HepG2 (cell line): ENCODE data around the gene ARIH2. TPM values are rescaled to one million over a fixed set of nuclear protein-coding genes. Genes with fewer than 3 reads are reported as not detected.
A peak's percentile ranks its signal among the peaks of the same experiment; 100 is the strongest.

ENCODE experiments used
- ATAC-seq: fragments of 200-7000 bp; cut with Tn5 transposase; 3 replicates; pipeline ENCODE4 v1.9.1; 2020; ENCODE audit warnings: mild to moderate bottlenecking, moderate library complexity
- Bru-seq: library from RNA; stranded (reverse); fragments of 400-500 nt; gene quantifications from one replicate; lab custom pipeline; 2021; lab: Mats Ljungman, UMichigan
- BruChase-seq, 2 experiments: library from RNA; stranded (reverse); fragments of 400-500 nt; gene quantifications; one replicate each; lab custom pipeline; 2021; lab: Mats Ljungman, UMichigan
- BruUV-seq: library from RNA; stranded (reverse); fragments of 400-500 nt; replicated peaks from 2 replicates; lab custom pipeline; 2021; lab: Mats Ljungman, UMichigan
- CTCF ChIA-PET: fragments of 300-600 bp; formaldehyde crosslinking; extraction: SDS; loops from one replicate; lab custom pipeline; 2021; ENCODE audit warnings: low total read pairs, inconsistent platforms, low intra/inter-chr PET ratio; lab: Yijun Ruan, JAX
- POLR2A ChIA-PET: fragments of 350-600 bp; sonication (Branson Sonifier 250); formaldehyde crosslinking; loops from one replicate; lab custom pipeline; 2020; ENCODE audit warnings: antibody characterized with exemption, inconsistent platforms; lab: Yijun Ruan, JAX
- DNase-seq: peaks from one replicate; pipeline ENCODE4 v3.0.0-alpha.2; 2015; ENCODE audit warnings: low spot score
- FAIRE-seq: peaks from 3 replicates; lab custom pipeline; 2011; peaks lifted over from hg19 to GRCh38; lab: Jason Lieb, UNC
- H2AFZ ChIP-seq: one replicate; pipeline ENCODE4 v1.6.1; 2011; ENCODE audit warnings: low read length, inconsistent platforms
- H3K27ac ChIP-seq: fragments of 300-600 bp; 3 replicates; pipeline ENCODE4 v1.8.0; 2011; ENCODE audit warnings: mixed run types, mild to moderate bottlenecking, mixed read lengths, low read length, inconsistent platforms; ENCODE audit not compliant: insufficient read depth; ENCODE audit errors: extremely low read length
- H3K27me3 ChIP-seq, 2 experiments: fragments of 200-600 bp in 1 of 2; 2 replicates in 1 of 2; 3 replicates in 1 of 2; pipeline versions ENCODE4 v1.6.0 to v1.8.0; 2011; ENCODE audit warnings: low read length in 2 of 2, mild to moderate bottlenecking in 2 of 2, moderate library complexity in 2 of 2, inconsistent platforms in 1 of 2; ENCODE audit not compliant: insufficient read depth in 2 of 2, control insufficient read depth in 1 of 2
- H3K36me3 ChIP-seq, 2 experiments: fragments of 200-600 bp in 1 of 2; replicated peaks in 1 of 2; 2 replicates in 1 of 2; 3 replicates in 1 of 2; pipeline versions ENCODE4 v1.5.1 to v1.8.0; 2011; ENCODE audit warnings: low read length in 2 of 2, inconsistent platforms in 1 of 2; ENCODE audit not compliant: insufficient read depth in 2 of 2, control insufficient read depth in 1 of 2
- H3K4me1 ChIP-seq: 2 replicates; pipeline ENCODE4 v1.5.1; 2012; ENCODE audit warnings: low read length, inconsistent platforms; ENCODE audit not compliant: insufficient read depth
- H3K4me2 ChIP-seq: 2 replicates; pipeline ENCODE4 v1.6.0; 2011; ENCODE audit warnings: low read depth, low read length, inconsistent platforms
- H3K4me3 ChIP-seq, 3 experiments: fragments of 200-600 bp in 1 of 3; sonication (generic), shearing (Covaris generic) in 1 of 3; replicated peaks in 1 of 3; 2 replicates each; pipeline ENCODE4 v1.5.1; 2011 to 2016; ENCODE audit warnings: low read length in 3 of 3, inconsistent platforms in 2 of 3, low read depth in 2 of 3, mild to moderate bottlenecking in 2 of 3, control low read depth in 1 of 3, mixed read lengths in 1 of 3; ENCODE audit not compliant: insufficient read depth in 1 of 3
- H3K79me2 ChIP-seq: one replicate; pipeline ENCODE4 v1.6.1; 2011; ENCODE audit warnings: low read length, inconsistent platforms; ENCODE audit not compliant: insufficient read depth
- H3K9ac ChIP-seq: 2 replicates; pipeline ENCODE4 v1.6.0; 2011; ENCODE audit warnings: mild to moderate bottlenecking, low read depth, low read length, inconsistent platforms; ENCODE audit not compliant: insufficient read depth
- H3K9me3 ChIP-seq: 2 replicates; pipeline ENCODE4 v1.5.1; 2012; ENCODE audit warnings: mild to moderate bottlenecking, low read length
- H4K20me1 ChIP-seq: 2 replicates; pipeline ENCODE4 v1.6.0; 2011; ENCODE audit warnings: inconsistent platforms, mild to moderate bottlenecking, low read length, moderate library complexity; ENCODE audit not compliant: insufficient read depth
- ARID2 ChIP-seq: sonication (generic); formaldehyde crosslinking; IDR thresholded peaks from 2 replicates; pipeline ENCODE4 v1.8.1; 2022; ENCODE audit warnings: mild to moderate bottlenecking, missing genetic modification reagents, borderline replicate concordance
- ATF4 ChIP-seq, 2 experiments: fragments of 450-650 bp in 1 of 2; sonication (generic) in 1 of 2; formaldehyde crosslinking; IDR thresholded peaks; 2 replicates each; pipeline versions ENCODE4 v1.5.0 to v1.8.0; 2020 to 2022; ENCODE audit warnings: mild to moderate bottlenecking in 1 of 2, missing genetic modification reagents in 1 of 2
- DNMT3B ChIP-seq: conservative IDR thresholded peaks from 2 replicates; pipeline ENCODE4 v1.6.1; 2016; ENCODE audit warnings: missing biosample characterization, control low read depth
- GATA4 ChIP-seq: sonication (generic); IDR thresholded peaks from 2 replicates; pipeline ENCODE4 v1.6.1; 2016; ENCODE audit warnings: antibody characterized with exemption, low read depth, borderline replicate concordance
- KDM5A ChIP-seq: fragments of 200-600 bp; sonication (generic); IDR thresholded peaks from 2 replicates; pipeline ENCODE4 v1.7.0; 2018; ENCODE audit warnings: antibody characterized with exemption, mild to moderate bottlenecking, low read length, borderline replicate concordance
- NAIF1 ChIP-seq: sonication (generic); formaldehyde crosslinking; IDR thresholded peaks from 2 replicates; pipeline ENCODE4 v1.5.0; 2020; ENCODE audit warnings: mild to moderate bottlenecking, missing genetic modification reagents, borderline replicate concordance
- RBM39 ChIP-seq: fragments of 200-400 bp; formaldehyde crosslinking; IDR thresholded peaks from one replicate; pipeline ENCODE4 v1.6.1; 2018; ENCODE audit warnings: antibody characterized with exemption, mild to moderate bottlenecking, low read depth, low read length; ENCODE audit not compliant: poor library complexity, severe bottlenecking
- TAF1 ChIP-seq: sonication (generic); formaldehyde crosslinking; IDR thresholded peaks from 2 replicates; pipeline ENCODE4 v1.4.0; 2020; ENCODE audit warnings: missing genetic modification reagents
- ZSCAN9 ChIP-seq: IDR thresholded peaks from 2 replicates; pipeline ENCODE4 v1.6.1; 2016; ENCODE audit warnings: borderline replicate concordance
- WGBS: methylation state at CpG from one replicate; pipeline ENCODE4 v1.1.6; 2017; ENCODE audit warnings: low lambda C conversion rate; 5-methylcytosine and 5-hydroxymethylcytosine counted together
- in situ Hi-C: cut with HindIII; loops from 2 replicates; pipeline ENCODE4 v1.10.0; 2017; ENCODE audit warnings: low pct_unique_long_range_greater_than_20kb; ENCODE audit not compliant: extremely low pct_ligation_motif_present
- intact Hi-C: fragments of 100-400 bp; cut with micrococcal nuclease; formaldehyde crosslinking; loops from one replicate; pipeline ENCODE4 v1.10.0; 2022; ENCODE audit not compliant: unreplicated experiment
- long read RNA-seq, 2 experiments: library from RNA in 1 of 2; library from polyadenylated mRNA in 1 of 2; stranded (forward) in 1 of 2; unstranded in 1 of 2; transcript quantifications; one replicate each; pipeline ENCODE4 v2.0.0, GENCODE V29; 2019 to 2022
- polyA minus RNA-seq, 3 experiments: library from RNA; depleted of rRNA, polyadenylated mRNA; stranded (reverse); fragments of >200 nt; gene quantifications; 2 replicates each; pipeline ENCODE4 v1.2.3, GENCODE V29; 2011; ENCODE audit warnings: low replicate concordance in 1 of 3
- polyA plus RNA-seq, 8 experiments: library from polyadenylated mRNA; depleted of rRNA in 3 of 8; stranded (reverse) in 7 of 8; unstranded in 1 of 8; fragments of >200 nt; fragmentation: Illumina TruSeq in 4 of 8; extraction: Trizol in 4 of 8; gene quantifications; 2 replicates each; pipeline versions ENCODE4 v1.2.1 to v1.2.3, GENCODE V29; 2011 to 2016; ENCODE audit warnings: low read depth in 4 of 8, missing spikeins in 1 of 8, mixed read lengths in 1 of 8; ENCODE audit not compliant: insufficient read depth in 1 of 8
- total RNA-seq, 5 experiments: library from RNA; depleted of rRNA; stranded (reverse); fragments of >200 nt; fragmentation: Illumina TruSeq; extraction: Trizol; gene quantifications; 2 replicates each; pipeline ENCODE4 v1.2.3, GENCODE V29; 2016; ENCODE audit warnings: low read depth in 1 of 5
- TF ChIP-seq, protein P1 (sequence below): sonication (generic); formaldehyde crosslinking; IDR thresholded peaks from 2 replicates; pipeline ENCODE4 v1.9.0; 2022; ENCODE audit warnings: missing genetic modification reagents, mild to moderate bottlenecking, borderline replicate concordance
- TF ChIP-seq, protein P2 (sequence below): sonication (generic); formaldehyde crosslinking; IDR thresholded peaks from 2 replicates; pipeline ENCODE4 v1.8.0; 2022; ENCODE audit warnings: missing genetic modification reagents, mild to moderate bottlenecking, inconsistent platforms, borderline replicate concordance

The ARIH2 gene
- total RNA-seq (2016; rRNA removed; fragmentation: Illumina TruSeq; extraction: Trizol): 83.3 and 86.9 TPM in 2 replicates
- total RNA-seq (2016; cell fraction: cytosol; rRNA removed; fragmentation: Illumina TruSeq; extraction: Trizol; ENCODE audit: low read depth): 64.2 and 67.9 TPM in 2 replicates
- total RNA-seq (2016; cell fraction: insoluble cytoplasmic fraction; rRNA removed; fragmentation: Illumina TruSeq; extraction: Trizol): 79.6 and 84.8 TPM in 2 replicates
- total RNA-seq (2016; cell fraction: membrane; rRNA removed; fragmentation: Illumina TruSeq; extraction: Trizol): 118 and 127 TPM in 2 replicates
- total RNA-seq (2016; cell fraction: nucleus; rRNA removed; fragmentation: Illumina TruSeq; extraction: Trizol): 60.3 and 60.4 TPM in 2 replicates
- 64.8 and 74.4 TPM in 2 replicates for polyA plus RNA-seq (2011; rRNA removed)
- polyA plus RNA-seq (2011; cell fraction: cytosol; rRNA removed): 57.1 and 64.0 TPM in 2 replicates
- polyA plus RNA-seq (2011; cell fraction: nucleus; rRNA removed): 87.9 and 103 TPM in 2 replicates
- 42.6 and 46.2 TPM in 2 replicates for polyA plus RNA-seq (2012)
- 53.1 and 65.3 TPM in 2 replicates for polyA plus RNA-seq (2016; cell fraction: cytosol; fragmentation: Illumina TruSeq; extraction: Trizol; ENCODE audit: low read depth)
- polyA plus RNA-seq (2016; cell fraction: insoluble cytoplasmic fraction; fragmentation: Illumina TruSeq; extraction: Trizol; ENCODE audit: low read depth): 73.2 and 82.8 TPM in 2 replicates
- polyA plus RNA-seq (2016; cell fraction: membrane; fragmentation: Illumina TruSeq; extraction: Trizol; ENCODE audit: low read depth): 94.1 and 102 TPM in 2 replicates
- polyA plus RNA-seq (2016; cell fraction: nucleus; fragmentation: Illumina TruSeq; extraction: Trizol; ENCODE audit: insufficient read depth, low read depth): 110 and 120 TPM in 2 replicates
- polyA minus RNA-seq (2011; rRNA and poly(A)+ RNA removed; ENCODE audit: low replicate concordance): 104 and 215 TPM in 2 replicates
- 28.0 and 36.0 TPM in 2 replicates for polyA minus RNA-seq (2011; cell fraction: cytosol; rRNA and poly(A)+ RNA removed)
- polyA minus RNA-seq (2011; cell fraction: nucleus; rRNA and poly(A)+ RNA removed): 64.8 and 87.0 TPM in 2 replicates
- percentile 78 among the genes with signal in this experiment for Bru-seq, nascent RNA
- BruChase-seq, experiment 1, labeled RNA remaining after a 6-hour chase: percentile 89 among the genes with signal in this experiment
- BruChase-seq, experiment 2, labeled RNA remaining after a 2-hour chase: percentile 87 among the genes with signal in this experiment
- long read RNA-seq, experiment 1, full-length matches to known transcripts: 33 of 99 reads
- long read RNA-seq, experiment 1, partial matches to known transcripts: 24 of 99 reads
- long read RNA-seq, experiment 1, other reads (novel, unspliced or antisense): 42 of 99 reads
- long read RNA-seq, experiment 2, full-length matches to known transcripts: 23 of 147 reads
- long read RNA-seq, experiment 2, partial matches to known transcripts: 69 of 147 reads
- long read RNA-seq, experiment 2, other reads (novel, unspliced or antisense): 55 of 147 reads

DNA sequence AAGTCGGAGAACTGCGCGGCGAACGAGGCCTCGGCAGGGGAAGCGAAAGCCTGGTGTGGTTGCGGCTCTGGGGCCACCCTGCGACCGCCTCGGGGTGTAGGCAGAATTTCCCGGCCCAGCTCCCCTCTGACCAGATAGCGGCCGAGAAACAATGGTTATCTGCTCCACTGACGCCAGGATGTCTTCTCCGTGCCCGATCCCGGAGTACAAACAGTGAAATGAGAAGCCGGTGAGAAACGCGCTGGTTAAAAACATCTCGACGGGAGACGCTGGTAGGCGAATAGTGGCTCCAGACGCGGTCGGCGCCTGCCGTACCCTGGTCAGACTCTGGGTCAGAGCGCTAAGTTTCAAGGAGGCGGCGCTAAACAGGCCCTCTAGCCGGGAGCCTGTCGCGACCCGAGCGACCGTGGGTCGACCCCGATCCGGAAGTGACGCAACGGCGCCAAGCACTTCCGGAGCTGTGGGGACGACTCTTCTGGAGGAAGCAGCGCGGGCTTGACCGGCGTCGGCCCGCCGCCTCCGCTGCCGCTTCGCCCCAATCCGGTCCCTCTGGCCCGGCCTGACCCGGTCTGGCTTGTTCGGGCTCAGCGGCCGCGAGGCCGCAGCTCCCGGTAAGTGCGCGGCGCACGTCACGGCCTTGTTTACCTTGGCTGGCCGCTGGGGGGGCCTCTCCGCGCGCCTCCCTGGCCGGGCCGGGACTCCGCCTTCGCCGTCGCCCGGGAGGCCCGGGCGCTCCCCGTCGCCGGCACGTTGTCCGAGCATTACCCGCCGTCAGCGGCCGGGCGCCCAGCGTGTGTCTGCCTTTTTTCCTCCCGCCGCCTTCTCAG, at the start of gene ARIH2:
TSS of gene ARIH2 (plus strand) at position 455 of the 827 bp plus-strand sequence. CDS start 8,717 bp downstream, outside the sequence.
- POLR2A ChIA-PET: interaction anchor here (0.6 to 3.1 kb wide), 12 partner anchors 8 to 546 kb away, joined by 3 to 39 read pairs (median 4); partner anchors contain the start of genes IMPDH2, NDUFAF3, PRKAR2A and SLC25A20
- CTCF ChIA-PET: no interaction called here
- intact Hi-C loops: loop anchor here (2.0 to 5.0 kb wide), 3 partner anchors 62 to 171 kb away; partner anchors contain the start of gene PRKAR2A
- Histone ChIP-seq H4K20me1 (peaks cover 10% of the 10 kb centered on the region), H3K27me3 (no peaks in the 10 kb centered on the region; a peak in 1 of 5 replicates), H3K4me3 (peak within 1 kb of the TSS; percentile 73 to 89 (median 88)), H3K36me3 (peaks cover 1 to 10% of the 10 kb centered on the region in 2 experiments; a peak in 3 of 5 replicates), H2AFZ (peak within 1 kb of the TSS; percentile 58), H3K4me2 (peak within 1 kb of the TSS; percentile 97), H3K27ac (peak within 1 kb of the TSS; percentile 95), H3K9ac (peak within 1 kb of the TSS; percentile 89), H3K79me2 (peaks cover 34% of the 10 kb centered on the region), H3K9me3 (no peaks in the 10 kb centered on the region), H3K4me1 (peaks cover 25% of the 10 kb centered on the region)
- in situ Hi-C loops: no loop called here
- DNase-seq (peak; percentile 87), FAIRE-seq (peak; percentile 74), ATAC-seq (peak; percentile 92)
- TSS peak; percentile 94 for BruUV-seq
- WGBS: 1% methylated on average over 23 of the region's 97 CpGs
- TF ChIP-seq ARID2 (no peak), GATA4 (0 out of 2 replicates have a peak, but pooled peaks have one; percentile 27), ZSCAN9 (CRISPR knock-in tag) (peak; percentile 31; the same call in 1 of the 2 replicates), ATF4 (CRISPR knock-in tag; IDR thresholded peaks at IDR 0.05) (0 out of 4 replicates have a peak, but pooled peaks of 1 of the 2 experiments have one; percentile 48), DNMT3B (CRISPR knock-in tag) (0 out of 2 replicates have a peak, but pooled peaks have one; percentile 30), TAF1 (CRISPR knock-in tag) (peak; percentile 79), RBM39 (peak; percentile 45), NAIF1 (CRISPR knock-in tag) (0 out of 2 replicates have a peak, but pooled peaks have one; percentile 32), KDM5A (peak; percentile 82)
- TF ChIP-seq, protein P1, sequence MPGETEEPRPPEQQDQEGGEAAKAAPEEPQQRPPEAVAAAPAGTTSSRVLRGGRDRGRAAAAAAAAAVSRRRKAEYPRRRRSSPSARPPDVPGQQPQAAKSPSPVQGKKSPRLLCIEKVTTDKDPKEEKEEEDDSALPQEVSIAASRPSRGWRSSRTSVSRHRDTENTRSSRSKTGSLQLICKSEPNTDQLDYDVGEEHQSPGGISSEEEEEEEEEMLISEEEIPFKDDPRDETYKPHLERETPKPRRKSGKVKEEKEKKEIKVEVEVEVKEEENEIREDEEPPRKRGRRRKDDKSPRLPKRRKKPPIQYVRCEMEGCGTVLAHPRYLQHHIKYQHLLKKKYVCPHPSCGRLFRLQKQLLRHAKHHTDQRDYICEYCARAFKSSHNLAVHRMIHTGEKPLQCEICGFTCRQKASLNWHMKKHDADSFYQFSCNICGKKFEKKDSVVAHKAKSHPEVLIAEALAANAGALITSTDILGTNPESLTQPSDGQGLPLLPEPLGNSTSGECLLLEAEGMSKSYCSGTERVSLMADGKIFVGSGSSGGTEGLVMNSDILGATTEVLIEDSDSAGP (CRISPR knock-in tag): peak; percentile 72; the same call in 1 of the 2 replicates
- TF ChIP-seq, protein P2, sequence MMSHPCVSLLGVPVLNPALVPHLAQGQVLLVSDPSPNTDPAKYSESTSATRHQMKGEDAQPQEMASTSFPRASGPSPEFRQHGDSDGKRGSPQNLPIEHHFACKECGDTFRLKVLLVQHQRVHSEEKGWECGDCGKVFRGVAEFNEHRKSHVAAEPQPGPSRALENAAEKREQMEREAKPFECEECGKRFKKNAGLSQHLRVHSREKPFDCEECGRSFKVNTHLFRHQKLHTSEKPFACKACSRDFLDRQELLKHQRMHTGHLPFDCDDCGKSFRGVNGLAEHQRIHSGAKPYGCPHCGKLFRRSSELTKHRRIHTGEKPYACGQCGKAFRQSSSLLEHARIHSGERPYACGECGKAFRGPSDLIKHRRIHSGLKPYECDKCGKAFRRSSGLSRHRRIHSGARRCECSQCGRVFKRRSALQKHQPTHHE (CRISPR knock-in tag): peak; percentile 34; the same call in 1 of the 2 replicates
